ENCODE data around the gene OR6C3.

- TF ChIP-seq EP300 (IDR thresholded peaks at IDR 0.05) (no peak), CTCF (IDR thresholded peaks at IDR 0.05) (no peak)
Measured at GRCh38 chr12:55336002-55336401, 5.5 kb downstream of the OR6C3 start.
